ENCODE data around the gene SPNS3.
A peak's percentile ranks its signal among the peaks of the same experiment; 100 is the strongest.

The SPNS3 gene

GRCh38 chr17:4395111-4395478 is 38.6 kb upstream of the SPNS3 start:
- TF ChIP-seq EZH2phosphoT487 (IDR thresholded peaks at IDR 0.05; ENCODE audit: low read length), result no peak
- no peak for TF ChIP-seq CTCF (IDR thresholded peaks at IDR 0.05; ENCODE audit: low read length)
- H3K4me1 ChIP-seq (ENCODE audit: low read length), result peaks cover 48% of the 10 kb centered on the region
- no peak overlapping the region for H3K9ac ChIP-seq (ENCODE audit: low read length)
- no peaks in the 10 kb centered on the region for H3K27me3 ChIP-seq (replicated peaks; ENCODE audit: insufficient read depth, low read length)
- no peaks in the 10 kb centered on the region for H3K36me3 ChIP-seq (replicated peaks; ENCODE audit: insufficient read depth, low read length)
- H3K79me2 ChIP-seq (ENCODE audit: low read length), result no peaks in the 10 kb centered on the region
- H3K9me3 ChIP-seq (replicated peaks; ENCODE audit: insufficient read depth, low read length), result no peaks in the 10 kb centered on the region
- peak overlapping the region; percentile 10; the same call in 1 of the 2 replicates for H3K27ac ChIP-seq (ENCODE audit: low read length)
- H3F3A ChIP-seq (ENCODE audit: insufficient read depth, low read length), result peaks cover 45% of the 10 kb centered on the region
- no peak overlapping the region for H3K4me3 ChIP-seq (ENCODE audit: low read length)
- H3K9me2 ChIP-seq (replicated peaks; ENCODE audit: insufficient read depth, low read length), result no peaks in the 10 kb centered on the region
- H3K4me2 ChIP-seq (ENCODE audit: low read depth, low read length), result peak overlapping the region; percentile 89
- no peak for DNase-seq
- H2AFZ ChIP-seq (ENCODE audit: low read length), result no peak overlapping the region
- no peaks in the 10 kb centered on the region for H4K20me1 ChIP-seq (ENCODE audit: insufficient read depth, low read length)

- Histone ChIP-seq H2AFZ (ENCODE audit: low read length) (no peak overlapping the region), H3K27ac (ENCODE audit: low read length) (no peak overlapping the region), H3K4me2 (ENCODE audit: low read depth, low read length) (no peak overlapping the region)
Measured at GRCh38 chr17:4397840-4398239, 35.9 kb upstream of the SPNS3 start.

GRCh38 chr17:4405038-4405669 is 28.6 kb upstream of the SPNS3 start:
- H3K9ac ChIP-seq (ENCODE audit: low read length), result no peak overlapping the region
- DNase-seq, result no peak
- H3F3A ChIP-seq (ENCODE audit: insufficient read depth, low read length), result no peaks in the 10 kb centered on the region
- no peaks in the 10 kb centered on the region for H3K4me1 ChIP-seq (ENCODE audit: low read length)
- no peaks in the 10 kb centered on the region for H3K79me2 ChIP-seq (ENCODE audit: low read length)
- H2AFZ ChIP-seq (ENCODE audit: low read length), result no peak overlapping the region
- H3K4me3 ChIP-seq (ENCODE audit: low read length), result no peak overlapping the region
- H3K9me2 ChIP-seq (replicated peaks; ENCODE audit: insufficient read depth, low read length), result no peaks in the 10 kb centered on the region
- no peak overlapping the region for H3K4me2 ChIP-seq (ENCODE audit: low read depth, low read length)
- H3K9me3 ChIP-seq (replicated peaks; ENCODE audit: insufficient read depth, low read length), result no peaks in the 10 kb centered on the region
- no peaks in the 10 kb centered on the region for H4K20me1 ChIP-seq (ENCODE audit: insufficient read depth, low read length)
- no peaks in the 10 kb centered on the region for H3K27me3 ChIP-seq (replicated peaks; ENCODE audit: insufficient read depth, low read length)
- H3K36me3 ChIP-seq (replicated peaks; ENCODE audit: insufficient read depth, low read length), result no peaks in the 10 kb centered on the region
- no peak for TF ChIP-seq CTCF (IDR thresholded peaks at IDR 0.05; ENCODE audit: low read length)
- TF ChIP-seq EZH2 (optimal IDR thresholded peaks at IDR 0.05; ENCODE audit: low read depth, low read length), result no peak
- TF ChIP-seq EZH2phosphoT487 (IDR thresholded peaks at IDR 0.05; ENCODE audit: low read length), result no peak
- no peak overlapping the region for H3K27ac ChIP-seq (ENCODE audit: low read length)

More at GRCh38 chr17:4397840-4398239, 35.9 kb upstream of the SPNS3 start:
- H3K4me3 ChIP-seq (ENCODE audit: low read length), result no peak overlapping the region
- TF ChIP-seq EZH2phosphoT487 (IDR thresholded peaks at IDR 0.05; ENCODE audit: low read length) (no peak), EZH2 (optimal IDR thresholded peaks at IDR 0.05; ENCODE audit: low read depth, low read length) (no peak), CTCF (IDR thresholded peaks at IDR 0.05; ENCODE audit: low read length) (no peak)
- H3K9me3 ChIP-seq (replicated peaks; ENCODE audit: insufficient read depth, low read length), result no peaks in the 10 kb centered on the region
- no peaks in the 10 kb centered on the region for H3K36me3 ChIP-seq (replicated peaks; ENCODE audit: insufficient read depth, low read length)
- H3K9me2 ChIP-seq (replicated peaks; ENCODE audit: insufficient read depth, low read length), result no peaks in the 10 kb centered on the region
- peaks cover 40% of the 10 kb centered on the region for H3F3A ChIP-seq (ENCODE audit: insufficient read depth, low read length)
- H3K27me3 ChIP-seq (replicated peaks; ENCODE audit: insufficient read depth, low read length), result no peaks in the 10 kb centered on the region
- H3K4me1 ChIP-seq (ENCODE audit: low read length), result peaks cover 33% of the 10 kb centered on the region
- H3K9ac ChIP-seq (ENCODE audit: low read length), result no peak overlapping the region
- no peaks in the 10 kb centered on the region for H3K79me2 ChIP-seq (ENCODE audit: low read length)
- DNase-seq, result no peak
- H4K20me1 ChIP-seq (ENCODE audit: insufficient read depth, low read length), result no peaks in the 10 kb centered on the region

Data from MM.1S (cell line).